Mononuclear cell (primary cell): ENCODE data around the gene ACSF2. TPM values are rescaled to one million over a fixed set of nuclear protein-coding genes. Genes with fewer than 3 reads are reported as not detected.

Experiments used
- H3K27me3 ChIP-seq: 2 replicates; pipeline ENCODE4 v1.6.0; 2011; ENCODE audit warnings: low read length, control low read depth; ENCODE audit not compliant: insufficient read depth
- H3K4me1 ChIP-seq: 2 replicates; pipeline ENCODE4 v1.5.1; 2011; ENCODE audit warnings: mild to moderate bottlenecking, low read length, control low read depth; ENCODE audit not compliant: insufficient read depth
- H3K4me3 ChIP-seq: 2 replicates; pipeline ENCODE4 v1.5.1; 2011; ENCODE audit warnings: mild to moderate bottlenecking, low read length, moderate library complexity
- H3K9me3 ChIP-seq: 2 replicates; pipeline ENCODE4 v1.5.1; 2011; ENCODE audit warnings: low read depth, mild to moderate bottlenecking, control low read depth, low read length
- total RNA-seq: library from RNA; depleted of rRNA; stranded (reverse); fragments of >200 nt; gene quantifications from one replicate; pipeline ENCODE4 v1.2.3, GENCODE V29; 2012

Gene ACSF2
- total RNA-seq, 1 donor = 5.6 TPM

DNA sequence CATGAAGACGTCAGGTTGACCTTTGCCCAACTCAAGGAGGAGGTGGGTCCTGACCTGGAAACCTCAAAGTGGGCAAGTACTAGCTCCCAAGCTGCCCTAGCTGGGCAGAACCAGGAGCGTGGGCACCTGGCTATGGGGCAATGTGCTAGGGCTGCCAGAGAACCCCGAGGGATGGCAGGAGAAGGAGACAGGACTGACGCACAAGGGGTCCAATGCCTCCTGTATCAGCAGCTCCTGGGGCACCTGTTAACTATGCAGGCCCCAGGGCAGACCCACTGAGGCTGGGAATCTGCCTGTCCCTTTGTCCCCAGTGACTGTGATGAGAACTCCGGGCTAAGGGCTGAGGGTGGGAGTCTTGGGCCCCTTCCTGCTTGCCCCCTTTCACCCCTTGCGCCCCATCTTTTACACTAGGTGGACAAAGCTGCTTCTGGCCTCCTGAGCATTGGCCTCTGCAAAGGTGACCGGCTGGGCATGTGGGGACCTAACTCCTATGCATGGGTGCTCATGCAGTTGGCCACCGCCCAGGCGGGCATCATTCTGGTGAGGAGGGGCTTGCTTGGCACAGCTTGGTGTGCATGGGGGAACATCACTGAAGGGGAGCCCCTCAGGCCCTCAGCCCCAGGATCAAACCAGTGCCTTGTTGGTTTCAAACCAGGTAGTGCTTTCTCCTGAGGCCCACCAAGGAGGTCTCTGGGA lies 35.0 kb downstream of the ACSF2 start:
- Histone ChIP-seq H3K4me1 (no peaks in the 10 kb centered on the region), H3K27me3 (no peaks in the 10 kb centered on the region), H3K9me3 (no peaks in the 10 kb centered on the region), H3K4me3 (no peak overlapping the region)

DNA sequence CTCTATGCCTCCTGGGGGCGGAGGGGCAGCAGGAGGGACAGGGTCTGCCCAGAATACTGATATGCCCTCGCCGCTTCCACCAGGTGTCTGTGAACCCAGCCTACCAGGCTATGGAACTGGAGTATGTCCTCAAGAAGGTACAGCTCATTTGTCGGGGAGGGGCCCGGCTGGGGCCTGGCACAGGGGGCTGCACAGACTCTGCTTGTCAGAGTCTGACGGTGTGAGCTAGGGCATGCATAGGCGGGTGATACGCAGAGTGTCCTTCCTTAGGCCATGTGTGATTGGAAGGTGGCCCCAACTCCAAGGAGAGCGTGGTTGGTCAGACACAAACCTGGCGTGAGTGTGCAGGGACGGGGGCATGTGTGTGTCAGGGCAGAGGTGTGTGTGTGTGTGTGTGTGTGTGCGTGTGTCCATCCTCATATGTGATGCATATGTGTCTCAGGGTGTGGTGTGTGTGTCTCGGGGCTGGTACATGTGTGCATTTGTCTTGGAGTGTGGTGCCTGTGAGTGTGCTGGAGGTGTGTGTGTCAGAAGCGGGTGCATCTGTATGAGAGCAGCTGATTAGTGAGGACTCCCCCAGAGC lies 35.6 kb downstream of the ACSF2 start:
- Histone ChIP-seq H3K4me3 (no peak overlapping the region), H3K4me1 (no peaks in the 10 kb centered on the region), H3K9me3 (no peaks in the 10 kb centered on the region), H3K27me3 (no peaks in the 10 kb centered on the region)

DNA sequence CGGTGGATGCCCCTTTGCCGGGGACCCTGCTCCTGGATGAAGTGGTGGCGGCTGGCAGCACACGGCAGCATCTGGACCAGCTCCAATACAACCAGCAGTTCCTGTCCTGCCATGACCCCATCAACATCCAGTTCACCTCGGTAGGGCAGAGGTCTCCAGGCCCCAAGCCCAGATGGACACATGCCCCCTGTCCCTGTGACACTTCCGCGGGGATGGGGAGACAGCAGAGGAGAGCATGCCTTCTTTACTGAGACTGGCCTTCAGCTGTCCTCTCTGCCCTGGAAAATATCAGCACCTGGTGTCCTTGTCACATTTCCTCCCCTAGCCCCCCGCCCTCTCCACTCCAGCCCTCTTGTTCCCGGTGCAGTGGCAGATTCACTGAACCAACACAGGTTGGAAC lies 36.4 kb downstream of the ACSF2 start:
- H3K4me1 ChIP-seq = no peaks in the 10 kb centered on the region
- no peaks in the 10 kb centered on the region for H3K9me3 ChIP-seq
- no peak overlapping the region for H3K4me3 ChIP-seq
- no peaks in the 10 kb centered on the region for H3K27me3 ChIP-seq

DNA sequence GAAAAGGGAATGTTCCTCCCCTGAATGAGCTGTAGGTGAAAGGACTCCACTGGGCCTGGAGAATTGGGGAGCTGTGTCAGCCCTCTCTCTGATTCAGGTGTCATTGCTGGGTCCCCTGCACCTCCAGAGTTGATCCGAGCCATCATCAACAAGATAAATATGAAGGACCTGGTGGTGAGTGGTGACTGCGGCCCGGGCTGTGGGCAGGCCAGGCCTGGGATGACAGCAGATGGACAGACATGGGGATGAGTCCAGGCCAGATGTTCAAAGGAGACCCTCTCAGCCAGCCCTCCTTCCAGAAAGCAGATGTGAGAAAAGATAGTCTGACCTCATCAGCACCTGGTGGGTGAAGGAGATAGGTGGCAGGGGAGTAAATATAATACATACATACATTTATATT lies 38.1 kb downstream of the ACSF2 start:
- Histone ChIP-seq H3K4me1 (peaks cover 4% of the 10 kb centered on the region), H3K4me3 (no peak overlapping the region), H3K27me3 (peaks cover 11% of the 10 kb centered on the region), H3K9me3 (no peaks in the 10 kb centered on the region)

DNA sequence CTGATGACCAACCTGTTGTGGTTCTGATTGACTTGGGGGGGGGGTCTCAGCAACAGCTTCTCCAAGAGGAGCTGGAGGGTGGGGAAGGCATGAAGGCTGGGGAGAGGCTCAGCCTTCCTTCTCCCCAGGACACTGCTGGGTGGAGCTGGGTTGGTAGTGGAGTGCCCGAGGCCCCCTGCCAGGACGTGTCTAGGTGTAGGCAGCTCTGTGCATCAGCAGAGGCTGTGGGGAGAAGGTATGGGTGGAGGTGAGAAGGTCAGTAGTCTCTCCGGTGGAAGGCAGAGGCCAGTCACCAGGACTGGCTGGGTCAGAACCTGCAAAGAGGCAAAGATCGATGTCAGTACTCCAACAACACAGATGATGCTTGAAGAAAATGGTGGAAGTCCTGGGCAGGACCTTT lies 38.7 kb downstream of the ACSF2 start:
- Histone ChIP-seq H3K4me1 (peaks cover 5% of the 10 kb centered on the region), H3K27me3 (peaks cover 16% of the 10 kb centered on the region), H3K4me3 (no peak overlapping the region), H3K9me3 (no peaks in the 10 kb centered on the region)

DNA sequence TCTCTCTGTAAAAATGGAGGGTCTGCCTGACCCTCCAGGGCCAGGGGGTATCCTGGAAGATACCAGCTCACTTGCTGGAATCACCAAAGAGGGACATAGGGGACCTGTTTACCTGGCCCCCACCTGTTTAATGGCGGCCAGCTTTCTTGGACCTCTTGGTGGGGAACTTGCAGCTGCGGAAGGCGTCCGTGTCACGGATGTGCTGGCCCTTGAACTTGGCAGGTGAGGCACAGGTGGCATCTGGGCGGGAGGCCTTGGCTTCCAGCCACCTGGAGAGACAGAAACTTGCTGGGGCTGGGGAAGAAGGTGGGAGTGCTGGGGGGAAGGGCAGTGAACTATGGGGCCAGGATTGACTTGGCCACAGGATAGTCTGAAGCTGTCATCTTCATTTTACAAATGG lies 39.2 kb downstream of the ACSF2 start:
- peaks cover 5% of the 10 kb centered on the region for H3K4me1 ChIP-seq
- no peak overlapping the region for H3K4me3 ChIP-seq
- H3K9me3 ChIP-seq = no peaks in the 10 kb centered on the region

DNA sequence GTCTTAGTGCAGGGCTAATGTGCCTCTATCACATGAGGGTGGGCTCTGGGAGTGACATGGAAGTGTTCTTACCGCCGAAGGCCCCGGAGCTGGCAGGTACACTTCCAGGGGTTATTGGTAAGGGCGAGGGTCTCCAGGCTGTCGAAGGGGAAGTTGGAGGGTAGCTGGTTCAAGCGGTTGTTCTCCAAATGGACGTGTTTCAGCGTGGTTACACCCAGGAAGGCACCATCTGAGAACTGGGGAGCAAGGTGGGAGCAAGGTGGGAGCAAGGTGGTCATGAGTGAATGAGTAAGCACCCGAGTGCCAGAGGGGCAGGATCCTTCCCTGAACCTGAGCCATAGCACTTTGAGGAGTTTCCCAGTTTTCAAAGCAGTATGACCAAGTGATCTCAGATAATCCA lies 39.6 kb downstream of the ACSF2 start:
- H3K4me3 ChIP-seq = no peak overlapping the region
- no peaks in the 10 kb centered on the region for H3K9me3 ChIP-seq
- H3K27me3 ChIP-seq = peaks cover 18% of the 10 kb centered on the region
- H3K4me1 ChIP-seq = peaks cover 5% of the 10 kb centered on the region

More for the DNA sequence above, 39.2 kb downstream of the ACSF2 start:
- peaks cover 18% of the 10 kb centered on the region for H3K27me3 ChIP-seq

DNA sequence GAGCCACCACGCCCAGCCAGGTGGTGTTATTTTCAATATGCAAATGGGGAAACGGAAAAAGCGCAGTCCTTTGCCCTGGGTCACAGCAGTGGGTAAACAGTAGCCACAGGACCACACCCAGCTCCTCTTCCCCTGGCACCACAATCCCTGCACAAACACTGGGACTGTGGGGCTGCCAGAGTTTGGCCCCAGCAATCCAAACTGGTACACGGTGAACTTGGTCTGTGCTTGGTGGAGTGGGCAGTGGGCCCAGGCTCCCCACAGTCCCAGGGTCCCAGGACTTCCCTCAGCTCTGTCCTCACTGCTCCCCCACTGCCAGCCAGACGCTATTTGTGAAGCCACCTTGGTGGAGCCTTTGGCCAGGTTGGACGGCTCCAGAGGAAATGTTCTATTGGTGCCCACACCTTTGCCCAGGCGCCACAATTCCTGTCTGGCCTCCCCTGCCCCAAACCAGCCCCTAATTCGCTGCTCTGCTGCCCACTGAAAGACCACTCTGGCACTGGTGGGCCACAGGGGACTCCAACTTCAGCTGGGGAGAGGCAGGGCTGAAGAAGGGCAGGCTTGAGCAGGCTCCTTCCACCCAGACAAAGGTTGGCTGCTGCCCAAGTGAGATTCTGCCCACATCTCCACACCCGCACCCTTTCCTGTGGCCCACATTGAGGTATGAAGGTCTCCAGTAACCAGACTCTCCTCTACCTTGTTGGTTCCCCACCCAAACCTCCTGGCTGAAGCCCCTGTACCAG lies 40.5 kb downstream of the ACSF2 start:
- H3K4me1 ChIP-seq = peaks cover 5% of the 10 kb centered on the region
- H3K9me3 ChIP-seq = no peaks in the 10 kb centered on the region
- H3K27me3 ChIP-seq = peaks cover 18% of the 10 kb centered on the region
- no peak overlapping the region for H3K4me3 ChIP-seq

DNA sequence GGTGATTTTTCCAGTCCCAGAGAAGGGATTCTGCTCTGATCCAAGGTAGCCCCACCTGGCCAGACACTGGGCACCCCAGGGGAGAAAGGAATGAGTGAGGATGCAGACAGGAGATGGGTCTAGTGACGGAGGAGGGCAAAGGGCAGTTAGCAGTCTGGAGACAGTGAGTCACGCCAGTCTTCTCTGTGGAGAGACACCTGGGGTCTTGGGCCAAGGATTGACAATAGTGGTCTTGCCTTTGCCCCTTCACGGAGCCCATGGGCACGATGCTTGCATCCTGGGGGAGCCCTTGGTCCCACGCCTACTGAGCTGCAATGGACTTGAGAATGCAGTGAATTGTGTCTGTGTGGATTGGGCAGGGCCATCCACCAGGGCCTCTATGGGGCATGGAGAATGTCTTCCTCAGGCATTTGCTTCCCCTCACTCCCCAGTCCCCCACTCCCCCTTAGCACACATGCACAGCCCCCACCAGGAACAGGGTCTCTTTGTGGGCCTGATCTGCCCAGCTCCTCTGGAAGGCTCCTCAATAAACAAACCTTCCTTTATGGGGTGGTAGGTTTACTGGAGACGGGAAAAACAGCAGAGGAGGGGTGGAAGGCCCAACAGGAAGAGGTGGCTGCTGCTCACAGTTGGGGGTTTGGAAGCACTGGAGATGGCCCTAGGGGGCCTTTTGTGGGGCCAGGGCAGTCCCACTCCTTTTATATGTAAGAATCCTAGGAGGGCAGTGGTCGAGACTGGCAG lies 41.3 kb downstream of the ACSF2 start:
- no peak overlapping the region for H3K4me3 ChIP-seq
- H3K4me1 ChIP-seq = peaks cover 5% of the 10 kb centered on the region
- no peaks in the 10 kb centered on the region for H3K9me3 ChIP-seq
- peaks cover 18% of the 10 kb centered on the region for H3K27me3 ChIP-seq

DNA sequence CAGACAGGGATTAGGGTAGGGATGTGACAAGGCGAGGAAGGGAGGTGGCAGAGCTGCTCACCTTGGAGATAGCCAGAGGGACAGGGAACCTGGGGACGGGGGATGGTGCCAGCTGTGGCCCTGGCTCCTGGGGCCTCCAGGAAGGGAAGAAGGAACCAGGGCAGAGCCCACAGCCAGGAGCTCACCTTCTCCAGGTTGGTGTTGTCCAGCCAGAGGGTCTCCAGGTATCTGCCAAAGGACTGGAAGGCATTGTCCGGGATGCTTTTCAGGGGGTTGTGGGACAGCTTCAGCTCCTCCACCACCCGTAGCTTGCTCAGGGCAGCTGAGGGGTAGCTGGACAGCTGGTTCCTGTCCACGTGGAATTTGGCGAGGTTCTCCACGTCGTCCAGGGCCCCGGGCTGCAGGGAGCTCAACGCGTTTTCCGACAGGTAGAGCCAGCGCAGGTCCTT lies 41.9 kb downstream of the ACSF2 start:
- Histone ChIP-seq H3K4me1 (peaks cover 5% of the 10 kb centered on the region), H3K27me3 (peaks cover 18% of the 10 kb centered on the region), H3K4me3 (no peak overlapping the region), H3K9me3 (no peaks in the 10 kb centered on the region)

DNA sequence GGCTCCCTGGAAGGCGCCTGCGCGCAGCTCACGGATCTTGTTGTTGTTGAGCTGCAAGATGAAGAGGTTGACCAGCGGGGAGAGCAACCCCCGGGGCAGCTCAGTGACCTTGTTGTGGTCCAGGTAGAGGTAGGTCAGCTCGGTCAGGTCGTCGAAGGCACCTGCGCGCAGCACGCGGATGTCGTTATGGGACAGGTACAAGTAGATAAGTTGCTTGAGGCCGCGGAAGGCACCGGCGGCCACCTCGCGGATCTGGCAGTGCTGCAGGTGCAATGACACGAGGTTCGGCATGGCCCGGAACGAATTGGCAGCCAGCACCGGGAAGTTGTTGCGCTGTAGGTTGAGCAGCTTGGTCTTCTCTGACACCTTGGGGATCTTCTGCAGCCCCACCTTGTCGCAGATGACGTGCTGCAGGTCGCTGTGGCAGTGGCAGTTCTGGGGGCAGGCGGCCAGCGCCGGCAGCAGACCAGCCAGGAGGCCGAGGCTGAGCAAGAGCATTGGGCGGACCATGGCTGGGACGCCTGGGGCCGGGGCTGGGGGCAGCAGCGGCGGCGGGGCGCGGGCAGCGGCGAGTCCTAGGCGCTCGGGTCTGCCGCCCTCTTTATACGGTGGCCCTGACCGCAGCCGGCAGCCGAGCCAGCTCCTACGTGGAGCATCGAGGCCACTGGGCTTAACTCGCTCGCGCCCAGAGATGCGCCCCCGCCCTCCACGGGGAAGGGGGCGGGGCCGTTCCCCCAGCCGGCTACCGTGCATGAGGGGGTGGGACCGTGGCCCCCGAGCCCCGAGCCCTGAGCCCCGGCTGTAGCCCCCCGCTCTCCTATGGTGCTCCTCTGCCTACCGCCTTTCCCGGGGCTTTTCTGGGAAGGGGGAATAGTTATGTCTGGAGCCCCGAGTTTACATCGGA lies 42.5 kb downstream of the ACSF2 start, which contains the start of gene CHAD:
CHAD (minus strand) TSS at position 577 of the 904 bp plus-strand sequence; CDS start at position 510, 67 bp downstream.
- no peaks in the 10 kb centered on the region for H3K9me3 ChIP-seq
- peaks cover 18% of the 10 kb centered on the region for H3K27me3 ChIP-seq
- no peak within 1 kb of the TSS for H3K4me3 ChIP-seq
- H3K4me1 ChIP-seq = peaks cover 5% of the 10 kb centered on the region

DNA sequence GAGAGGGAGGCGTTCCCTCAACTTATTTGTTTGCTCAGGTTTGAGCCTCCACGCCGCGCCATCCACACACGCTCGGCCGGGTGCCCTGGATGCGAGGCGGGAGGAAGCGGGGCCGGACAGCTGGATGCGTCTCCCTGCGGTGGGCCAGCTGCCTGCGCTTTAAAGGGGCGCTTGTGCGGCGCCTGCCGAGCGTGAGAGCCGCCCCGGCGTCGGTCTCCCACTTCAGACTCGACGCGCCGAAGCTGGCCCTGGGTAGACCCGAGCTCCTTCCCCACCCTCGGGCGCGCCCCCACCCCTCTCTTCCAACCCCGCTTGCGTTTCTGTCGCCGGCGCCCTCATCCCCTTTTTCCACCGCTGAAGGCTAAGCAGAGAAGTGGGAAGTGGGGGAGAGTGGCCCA lies 43.2 kb downstream of the ACSF2 start:
- peaks cover 5% of the 10 kb centered on the region for H3K4me1 ChIP-seq
- no peaks in the 10 kb centered on the region for H3K9me3 ChIP-seq
- no peak overlapping the region for H3K4me3 ChIP-seq
- H3K27me3 ChIP-seq = peaks cover 18% of the 10 kb centered on the region

DNA sequence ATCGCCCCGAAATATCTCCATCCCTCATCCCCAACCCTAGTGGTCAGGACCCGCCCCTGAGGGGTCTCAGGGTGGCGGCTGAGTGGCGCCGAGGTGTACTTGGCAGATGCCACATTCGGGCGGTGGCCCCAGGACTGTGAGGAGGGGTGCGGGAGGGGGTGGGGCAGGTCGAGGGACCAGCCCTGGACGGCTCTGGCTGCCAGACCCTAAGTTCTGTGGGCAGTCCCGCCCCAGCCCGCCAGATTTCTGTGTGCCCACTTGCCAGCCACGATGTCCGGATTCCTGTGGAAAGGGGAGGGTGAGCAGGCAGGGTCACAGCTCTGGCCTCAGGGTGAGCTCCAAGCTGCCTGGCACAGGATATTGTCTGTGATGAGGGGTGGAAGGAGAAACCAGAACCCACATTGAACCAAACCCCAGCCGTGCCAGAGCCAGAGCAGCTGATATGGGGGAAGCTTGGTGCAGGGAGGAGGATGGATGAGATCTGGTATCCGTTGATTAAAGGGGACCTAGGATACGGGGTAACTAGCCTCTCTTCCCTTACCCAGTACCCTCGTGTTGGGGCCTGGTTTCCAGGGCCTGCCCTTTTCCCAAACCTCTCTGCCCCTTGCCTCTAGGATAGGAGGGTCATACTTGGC lies 43.8 kb downstream of the ACSF2 start:
- H3K9me3 ChIP-seq = no peaks in the 10 kb centered on the region
- peaks cover 5% of the 10 kb centered on the region for H3K4me1 ChIP-seq
- peaks cover 18% of the 10 kb centered on the region for H3K27me3 ChIP-seq
- H3K4me3 ChIP-seq = no peak overlapping the region

DNA sequence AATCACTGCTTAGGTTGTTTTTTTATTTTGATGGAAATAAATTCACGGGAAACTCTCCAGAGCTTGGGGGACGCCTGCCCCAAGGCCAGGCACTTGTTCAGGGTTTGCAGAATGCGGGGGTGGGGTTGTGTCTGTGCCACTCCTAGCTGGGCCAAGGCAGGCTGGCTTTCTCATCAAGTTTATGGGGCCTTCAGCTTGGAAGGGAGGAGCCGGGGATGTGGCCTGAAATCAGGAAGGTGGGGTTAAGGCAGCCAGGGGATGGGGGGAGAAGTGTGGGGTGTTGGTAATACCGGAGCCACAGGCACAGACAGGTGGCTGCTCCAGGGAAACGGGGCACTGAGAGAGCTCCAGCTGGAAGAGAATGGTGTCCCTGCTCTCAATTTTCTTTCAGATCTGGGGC lies 44.4 kb downstream of the ACSF2 start:
- H3K4me1 ChIP-seq = peaks cover 5% of the 10 kb centered on the region
- no peak overlapping the region for H3K4me3 ChIP-seq
- H3K9me3 ChIP-seq = no peaks in the 10 kb centered on the region
- H3K27me3 ChIP-seq = peaks cover 18% of the 10 kb centered on the region
